ENCODE measurements around the gene CCN5.

The CCN5 gene

GRCh38 chr20:44737116-44737515 lies 21.9 kb downstream of the CCN5 start:
- no peak for DNase-seq (ENCODE audit: low spot score)

GRCh38 chr20:44738813-44739477 lies 23.8 kb downstream of the CCN5 start:
- peak; percentile 80 for DNase-seq (ENCODE audit: low spot score)

- DNase-seq (ENCODE audit: low spot score) = no peak
Measured at GRCh38 chr20:44739942-44740341, 24.8 kb downstream of the CCN5 start.

- DNase-seq (ENCODE audit: low spot score) = no peak
Measured at GRCh38 chr20:44742304-44743079, 27.3 kb downstream of the CCN5 start.

GRCh38 chr20:44743080-44743701 lies 28.0 kb downstream of the CCN5 start:
- no peak for DNase-seq (ENCODE audit: low spot score)

- DNase-seq (ENCODE audit: low spot score) = no peak
Measured at GRCh38 chr20:44743916-44744655, 28.9 kb downstream of the CCN5 start.

- no peak for DNase-seq (ENCODE audit: low spot score)
Measured at GRCh38 chr20:44745122-44745597, 30.0 kb downstream of the CCN5 start.

GRCh38 chr20:44745598-44746366 lies 30.6 kb downstream of the CCN5 start, which contains the start of gene KCNK15:
KCNK15 (plus strand) TSS chr20:44745865; CDS start chr20:44745911, 46 bp downstream.
- peak; percentile 45 for DNase-seq (ENCODE audit: low spot score)

- no peak for DNase-seq (ENCODE audit: low spot score)
Measured at GRCh38 chr20:44746367-44747165, 31.4 kb downstream of the CCN5 start.

GRCh38 chr20:44747166-44748004 lies 32.2 kb downstream of the CCN5 start:
- peak; percentile 61 for DNase-seq (ENCODE audit: low spot score)

GRCh38 chr20:44748005-44748370 lies 32.8 kb downstream of the CCN5 start:
- no peak for DNase-seq (ENCODE audit: low spot score)

GRCh38 chr20:44750081-44750805 lies 35.1 kb downstream of the CCN5 start:
- DNase-seq (ENCODE audit: low spot score) = no peak

GRCh38 chr20:44752099-44752931 lies 37.1 kb downstream of the CCN5 start:
- no peak for DNase-seq (ENCODE audit: low spot score)

GRCh38 chr20:44754554-44754953 lies 39.4 kb downstream of the CCN5 start:
- DNase-seq (ENCODE audit: low spot score) = no peak

GRCh38 chr20:44756011-44756688 lies 41.0 kb downstream of the CCN5 start:
- no peak for DNase-seq (ENCODE audit: low spot score)

- DNase-seq (ENCODE audit: low spot score) = no peak
Measured at GRCh38 chr20:44756956-44757355, 41.8 kb downstream of the CCN5 start.

All from germinal center (tissue), 1 donor.